HG03342 (cell line): ENCODE data around the gene CTIF.

Experiments used
- ATAC-seq: cut with Tn5 transposase; IDR thresholded peaks from one replicate; pipeline ENCODE4 v1.9.1; 2021; ENCODE audit warnings: mild to moderate bottlenecking, moderate library complexity; ENCODE audit not compliant: unreplicated experiment

CTIF gene

DNA sequence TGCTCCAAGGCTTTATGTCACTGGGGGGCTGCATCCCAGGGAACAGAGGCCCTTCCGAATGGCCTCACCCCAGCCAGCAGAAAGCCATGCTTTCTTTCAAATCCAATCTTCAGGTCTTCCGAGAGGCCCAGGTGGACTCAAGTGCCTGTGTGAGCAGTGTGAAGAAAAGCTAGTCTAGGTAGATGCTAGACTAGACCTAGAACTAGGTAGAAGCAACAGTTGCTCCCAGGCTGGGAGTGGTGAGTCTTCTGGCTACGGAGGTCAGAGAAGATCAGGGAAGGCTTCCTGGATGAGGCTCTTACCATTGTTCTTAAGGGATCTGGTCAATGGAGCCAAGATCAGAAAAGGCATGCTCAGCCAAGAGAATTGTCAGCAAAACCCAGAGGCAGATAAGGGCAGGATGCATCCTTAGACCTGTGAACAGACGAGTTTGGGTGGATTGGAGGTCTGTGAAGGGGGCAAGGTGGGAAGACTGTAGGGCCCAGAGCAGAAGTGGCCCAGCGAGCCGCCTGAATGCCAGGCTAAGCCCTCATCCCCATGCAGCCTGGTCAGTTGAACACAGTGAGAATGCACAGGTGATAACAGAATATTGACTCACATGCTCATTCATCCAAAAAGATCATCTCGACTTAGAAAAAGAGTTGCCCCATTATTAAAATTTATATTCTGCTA, 301.1 kb downstream of the CTIF start:
- no peak for ATAC-seq

DNA sequence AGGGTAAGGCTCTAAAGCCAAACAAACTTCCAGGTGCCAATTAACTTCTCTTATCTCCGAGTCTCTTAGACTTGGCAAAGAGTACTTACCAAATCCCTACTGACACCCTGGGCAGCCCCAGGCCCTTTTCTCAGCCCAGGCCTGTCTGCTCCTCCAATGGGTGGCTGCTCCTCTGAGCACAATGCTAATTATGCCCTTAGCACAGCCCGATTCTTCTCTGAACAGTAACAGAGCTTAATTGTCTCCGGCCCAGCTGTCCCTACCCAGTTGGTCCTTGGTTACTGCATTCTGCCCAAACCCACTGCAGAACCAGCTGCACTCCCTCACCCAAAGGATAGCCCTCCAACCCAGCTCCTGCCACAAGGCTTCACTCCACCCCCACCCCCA, 301.7 kb downstream of the CTIF start:
- no peak for ATAC-seq

DNA sequence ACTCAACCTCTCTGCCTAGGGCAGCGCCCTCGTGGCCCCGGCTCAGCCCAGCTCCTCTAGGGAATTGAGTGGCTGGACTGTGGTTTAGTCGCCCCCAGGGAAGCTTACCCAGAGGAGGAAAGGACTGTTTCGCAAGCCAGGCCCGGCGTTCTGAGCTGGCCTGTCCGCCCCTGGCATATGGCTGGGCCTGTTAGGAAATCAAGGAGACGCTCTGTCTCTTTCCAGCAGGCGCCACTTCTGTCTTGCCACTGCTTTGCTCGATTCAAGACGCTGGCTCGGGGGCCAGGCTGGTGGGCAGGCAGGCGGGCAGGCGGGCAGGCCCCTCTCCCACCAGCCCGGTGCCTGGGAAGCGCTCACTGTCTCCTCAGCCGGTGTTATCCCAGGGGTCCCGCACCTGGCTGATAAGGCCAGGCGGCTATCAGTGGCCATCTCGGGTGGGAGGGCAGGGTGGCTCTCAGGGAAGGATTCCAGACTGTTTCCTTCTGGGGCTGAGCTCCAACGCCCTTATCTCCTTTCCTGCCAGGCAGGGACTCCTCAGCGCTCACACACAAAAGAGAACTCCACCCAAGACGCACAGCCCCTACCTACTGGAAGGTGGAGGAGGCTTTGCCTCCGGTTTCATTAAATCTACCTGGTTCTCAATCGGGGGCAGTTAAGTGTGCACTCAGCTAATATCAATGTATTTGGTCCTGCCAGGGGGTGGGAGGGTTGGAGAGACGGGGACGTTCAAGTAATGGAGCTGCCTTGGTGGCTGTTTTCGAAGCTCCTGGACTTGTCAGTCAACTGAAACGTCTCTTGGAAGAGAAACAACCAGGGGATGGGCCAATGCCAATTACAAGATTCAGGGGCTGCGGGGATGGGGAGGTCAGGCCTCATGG, 302.8 kb downstream of the CTIF start:
- no peak for ATAC-seq

DNA sequence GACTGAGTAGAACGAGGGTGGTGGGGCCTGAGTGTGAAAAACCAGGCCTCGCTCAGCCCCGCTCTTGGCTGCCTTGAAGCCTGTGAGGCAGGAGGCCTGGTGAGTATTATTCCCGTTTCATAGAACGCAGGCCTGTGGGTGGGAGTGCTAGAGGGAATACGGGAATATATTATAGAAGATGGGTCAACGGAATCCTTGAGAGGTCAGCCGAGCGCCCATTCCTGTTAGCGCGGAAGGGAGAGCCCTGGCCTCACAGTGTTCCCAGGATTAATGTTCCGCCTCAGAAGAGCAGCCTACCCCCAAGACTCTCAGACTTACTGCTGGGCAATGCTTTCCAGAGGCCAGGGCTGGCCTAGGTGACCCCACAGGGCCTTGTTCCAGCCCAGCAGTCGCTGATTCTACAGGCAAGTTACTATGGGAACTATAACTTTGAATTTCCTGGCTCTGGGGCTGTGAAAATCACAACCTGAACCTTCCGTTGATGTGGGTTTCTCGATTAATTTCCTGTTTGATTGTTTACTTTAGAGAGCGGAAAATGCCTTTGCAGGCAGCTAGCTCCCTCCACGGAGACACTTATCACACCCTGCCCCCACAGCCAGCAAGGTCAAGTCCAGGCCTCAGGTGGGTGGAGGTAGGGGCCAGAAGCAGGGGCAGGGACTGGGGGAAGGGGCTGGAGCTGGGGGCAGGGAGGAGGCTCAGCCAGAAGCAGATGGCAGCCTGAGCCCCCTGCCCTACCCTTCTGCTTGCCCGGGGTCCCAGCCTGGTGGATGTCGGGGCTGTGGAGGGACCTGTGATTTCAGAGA, 303.6 kb downstream of the CTIF start:
- no peak for ATAC-seq

DNA sequence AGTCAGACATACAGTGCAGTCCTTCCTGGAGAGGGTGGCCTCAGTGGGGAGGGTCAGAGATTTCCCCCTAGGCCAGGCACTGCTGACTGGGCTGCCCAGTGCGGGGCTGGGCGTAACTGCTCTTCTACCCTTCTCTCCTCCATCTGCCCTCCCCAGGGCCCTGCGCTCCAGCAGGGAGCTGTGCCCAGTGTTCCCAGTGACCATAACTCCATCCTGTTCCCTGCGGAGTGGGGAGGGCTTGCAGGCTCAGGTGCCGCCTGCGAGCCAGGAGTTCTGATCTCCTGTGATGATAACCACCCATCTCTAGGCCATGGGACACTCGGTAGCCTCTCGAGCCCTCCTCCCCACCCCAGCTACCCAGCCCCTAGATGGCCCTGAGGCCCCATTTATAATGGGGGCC, 304.3 kb downstream of the CTIF start:
- no peak for ATAC-seq

DNA sequence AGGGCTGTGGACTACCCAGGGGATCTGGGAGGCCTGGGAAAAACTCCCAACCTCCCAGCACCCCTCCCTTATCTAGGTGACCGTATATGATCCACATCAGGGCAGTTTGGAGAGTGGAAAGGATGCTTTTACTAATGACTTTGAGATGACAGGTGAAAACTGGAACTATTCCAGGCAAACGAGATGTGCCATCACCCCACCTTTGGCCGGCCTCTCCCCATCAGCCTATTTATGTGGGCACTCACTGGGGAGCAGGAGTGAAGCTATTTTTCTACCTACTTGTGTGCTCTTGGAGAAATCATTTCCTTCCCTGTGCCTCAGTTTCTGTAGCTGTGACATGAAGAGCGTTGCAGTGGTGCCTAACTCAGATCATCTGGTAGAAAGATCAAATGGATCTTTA, 304.8 kb downstream of the CTIF start:
- ATAC-seq = no peak

DNA sequence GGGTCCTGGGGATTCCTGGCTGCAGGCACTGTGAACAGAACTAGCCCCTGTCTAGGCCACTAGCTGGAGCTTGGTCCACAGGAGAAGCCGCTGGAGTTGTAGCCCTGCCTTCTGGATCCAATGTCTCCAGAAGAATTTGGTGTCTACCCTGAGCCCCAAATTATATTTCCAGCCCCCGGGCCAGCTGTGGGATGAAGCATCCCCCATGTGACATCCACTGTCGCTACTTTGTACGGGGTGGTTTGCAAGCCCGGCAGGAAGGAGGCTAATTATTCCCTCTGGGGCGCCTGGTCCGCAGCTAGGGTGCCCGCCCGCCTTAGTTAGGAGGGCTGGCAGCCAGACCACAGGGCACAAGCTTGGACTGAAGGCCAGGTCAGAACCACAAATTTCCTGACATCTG, 305.4 kb downstream of the CTIF start:
- no peak for ATAC-seq

DNA sequence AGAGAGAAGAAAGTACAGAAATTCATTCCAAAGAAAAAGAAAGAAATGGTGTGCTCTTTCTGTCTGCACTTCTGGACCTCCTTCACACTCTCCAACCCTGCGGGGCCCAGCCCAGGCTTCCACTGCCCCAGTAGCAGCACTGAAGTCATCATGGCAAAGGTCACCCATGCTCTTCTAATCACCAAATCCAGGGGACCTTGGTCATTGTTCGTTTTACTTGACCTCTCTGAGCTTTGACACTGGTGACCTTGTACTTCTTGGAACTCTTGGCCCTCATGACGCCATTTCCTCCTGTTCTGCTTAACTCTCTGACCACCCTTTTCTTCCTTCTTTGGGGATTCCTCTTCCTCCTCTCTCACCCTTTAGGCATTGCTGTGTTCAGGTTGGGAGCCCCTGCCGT, 306.3 kb downstream of the CTIF start:
- ATAC-seq = no peak

DNA sequence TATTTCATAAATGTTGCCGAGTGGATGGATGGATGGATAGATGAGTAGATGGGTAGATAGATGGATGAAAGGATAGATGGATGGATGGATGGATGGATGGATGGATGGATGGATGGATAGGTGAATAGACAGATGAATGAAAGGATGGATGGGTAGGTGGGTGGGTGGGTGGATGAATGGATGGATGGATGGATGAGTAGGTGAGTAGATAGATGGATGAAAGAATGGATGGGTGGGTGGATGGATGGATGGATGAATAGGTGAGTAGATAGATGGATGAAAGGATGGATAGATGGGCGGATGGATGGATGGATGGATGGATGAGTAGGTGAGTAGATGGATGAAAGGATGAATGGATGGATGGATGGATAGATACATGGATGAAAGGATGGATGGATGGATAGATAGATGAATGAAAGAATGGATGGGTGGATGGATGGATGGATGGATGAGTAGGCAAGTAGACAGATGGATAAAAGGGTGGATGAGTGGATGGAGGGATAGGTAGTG, 307.6 kb downstream of the CTIF start:
- ATAC-seq = no peak

DNA sequence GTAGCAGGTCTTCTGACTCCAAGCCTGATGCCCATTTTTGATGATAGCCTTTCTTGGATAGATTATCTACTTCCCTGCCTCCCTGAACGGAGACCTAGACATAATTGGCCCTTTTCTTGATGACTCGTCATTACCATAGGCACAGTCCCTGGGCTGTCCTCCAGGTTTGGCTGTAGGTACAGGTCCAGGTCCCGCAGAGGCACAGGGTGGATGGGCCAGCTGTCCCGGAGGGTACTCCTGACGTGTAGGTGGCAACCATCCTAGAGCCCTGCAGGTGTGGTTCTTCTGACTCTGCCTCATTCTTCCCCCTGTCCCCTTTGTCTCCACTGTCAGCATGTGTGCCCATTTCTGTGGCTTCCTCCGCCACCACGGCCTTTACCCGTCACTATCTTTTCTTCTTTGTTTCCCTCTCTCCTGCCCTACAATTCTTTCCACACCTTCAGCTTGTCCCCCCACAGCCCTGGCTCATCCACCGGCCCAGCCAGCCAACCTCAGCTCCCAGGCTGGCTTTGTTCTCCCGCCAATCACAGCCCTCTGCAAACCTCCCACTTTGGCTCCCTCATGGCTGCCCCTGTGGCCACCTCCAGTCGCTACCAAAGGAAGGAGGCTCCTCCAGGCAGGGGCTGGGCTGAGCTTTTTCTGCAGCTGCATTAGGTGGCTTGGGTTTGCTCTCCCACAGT, 309.1 kb downstream of the CTIF start:
- ATAC-seq = no peak

DNA sequence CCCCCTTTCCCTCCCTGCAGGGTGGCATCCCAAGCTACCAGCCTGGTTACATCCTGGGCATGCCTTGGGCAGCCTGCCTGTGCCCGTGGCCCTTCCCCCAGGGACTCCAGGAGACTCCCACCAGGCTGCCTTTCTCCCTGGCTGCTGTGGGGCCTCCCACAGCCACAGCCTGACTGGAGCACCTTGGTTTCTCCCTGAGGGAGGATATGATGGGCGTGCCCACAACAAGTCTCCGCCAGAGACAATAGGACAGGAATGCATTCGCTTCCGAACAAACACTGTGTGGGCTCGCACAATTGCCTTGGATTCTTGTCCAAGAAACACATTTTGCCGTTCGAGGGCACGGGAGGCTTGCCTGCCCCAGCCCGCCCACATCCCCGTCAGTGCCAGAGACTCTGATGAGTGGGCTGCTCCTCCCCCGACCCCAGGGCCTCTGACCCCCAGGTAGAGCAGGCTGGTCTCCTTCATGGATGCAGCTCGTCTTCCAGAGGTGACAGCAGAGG, 309.9 kb downstream of the CTIF start:
- ATAC-seq = no peak

DNA sequence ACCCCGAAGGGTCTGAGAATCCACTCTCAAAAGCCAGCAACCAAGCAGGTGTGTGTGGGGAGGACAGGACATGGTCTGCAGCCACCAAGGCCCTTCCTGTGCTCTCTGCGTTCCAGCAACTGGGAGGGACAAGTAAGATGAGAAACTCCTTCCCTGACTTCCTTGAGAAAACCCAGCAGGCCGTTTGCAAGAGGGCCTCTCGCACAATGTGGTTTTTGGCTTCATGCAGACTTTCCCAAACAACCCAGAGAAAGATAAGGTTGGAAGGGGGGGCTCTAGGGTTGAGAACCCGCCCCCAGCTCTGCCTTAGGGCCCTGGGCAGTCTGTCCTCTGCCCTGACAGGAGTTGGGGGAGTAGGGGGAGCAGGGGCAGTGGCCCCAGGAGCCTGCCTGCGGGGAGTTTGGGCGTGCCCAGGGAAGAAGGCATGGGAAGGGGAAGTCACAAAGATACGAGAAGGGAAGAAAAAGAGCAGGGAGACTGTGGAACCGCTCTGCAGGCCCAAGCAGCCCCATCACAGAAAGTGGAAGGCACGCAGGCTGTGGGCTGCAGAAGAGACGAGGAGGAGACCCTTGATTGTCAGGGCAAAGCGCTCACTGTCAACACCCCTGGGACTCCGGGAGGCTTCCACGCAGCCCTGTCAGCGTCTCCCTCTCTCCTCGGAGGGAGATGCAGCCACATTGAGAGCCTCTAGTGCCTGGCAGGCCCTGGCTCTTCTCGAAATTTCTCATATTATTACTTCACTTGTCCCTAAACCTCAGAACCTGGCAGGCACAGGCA, 312.2 kb downstream of the CTIF start:
- ATAC-seq = no peak

DNA sequence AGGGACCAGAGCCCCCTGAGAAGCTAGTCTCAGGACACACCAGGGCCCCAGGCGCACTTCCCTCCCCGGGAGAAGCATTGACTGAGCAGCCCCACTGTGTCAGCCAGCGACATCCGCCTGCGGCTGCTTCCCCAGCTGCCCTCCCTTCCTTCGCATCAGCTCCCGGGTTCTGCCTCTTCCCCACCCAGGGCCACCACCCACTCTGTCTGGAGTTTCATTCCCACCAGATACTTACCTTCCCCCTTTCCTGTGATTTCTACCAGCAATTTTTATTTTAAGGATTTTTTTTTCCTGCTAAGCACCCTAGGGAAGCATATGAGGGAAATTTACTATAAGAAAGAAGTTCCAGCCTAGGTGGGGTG, 312.7 kb downstream of the CTIF start:
- no peak for ATAC-seq

DNA sequence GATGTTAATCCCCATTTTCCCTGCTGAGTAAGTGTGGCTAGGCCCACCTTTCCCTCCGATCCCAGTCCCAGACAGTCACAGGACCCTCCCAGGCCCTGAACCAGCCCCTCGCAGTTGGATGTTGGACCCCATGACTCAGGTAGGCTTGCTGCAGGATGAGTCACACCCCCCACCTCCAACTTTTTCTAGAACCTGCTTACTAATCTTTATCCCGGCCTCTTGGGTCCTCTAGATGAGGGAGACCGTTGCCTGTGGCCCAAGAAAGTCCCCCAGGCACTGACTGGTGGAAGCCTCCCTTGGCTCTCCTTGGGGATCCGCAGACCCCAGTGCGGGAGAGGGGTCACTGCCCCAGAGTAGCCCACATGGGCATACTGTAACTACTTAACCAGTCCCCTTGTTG, 313.5 kb downstream of the CTIF start:
- no peak for ATAC-seq

DNA sequence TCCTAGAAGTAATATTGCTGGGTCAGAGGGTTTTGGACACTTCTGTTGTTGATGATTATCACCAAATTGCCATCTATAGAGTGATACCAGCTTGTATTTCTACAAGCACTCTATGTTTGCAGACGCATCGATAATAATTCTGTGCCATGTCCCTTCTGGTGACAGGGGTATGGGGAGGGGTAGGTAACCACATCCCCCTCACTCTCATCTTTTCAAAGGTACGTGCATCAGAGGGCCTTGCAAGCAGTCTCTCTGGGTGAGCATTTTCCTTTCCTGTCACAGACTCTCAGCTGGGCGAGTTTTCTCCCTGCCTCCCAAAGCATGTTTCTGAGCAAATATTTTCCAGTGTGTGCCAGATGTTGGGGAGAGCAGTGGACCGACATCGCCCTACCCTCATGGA, 314.0 kb downstream of the CTIF start:
- ATAC-seq = no peak

DNA sequence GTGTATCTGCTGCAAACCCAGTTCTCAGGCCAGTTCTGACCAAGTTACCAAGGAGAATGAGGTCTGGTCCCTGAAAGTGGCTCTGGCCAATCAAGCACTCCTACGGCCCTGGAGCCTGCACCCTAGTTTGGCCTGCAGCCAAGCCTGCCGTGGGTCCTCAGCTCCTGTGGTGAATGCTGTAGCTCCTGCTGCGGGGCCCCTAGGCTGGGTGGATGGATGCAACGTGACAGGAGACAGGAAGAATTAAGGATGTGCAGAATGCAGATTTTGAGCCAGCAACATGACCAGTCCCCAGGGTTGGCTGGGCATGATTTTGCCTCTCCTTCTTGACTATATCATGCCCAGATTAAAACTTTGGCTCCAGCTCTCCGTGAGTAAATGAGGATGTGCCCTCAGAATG, 314.8 kb downstream of the CTIF start:
- ATAC-seq = no peak

DNA sequence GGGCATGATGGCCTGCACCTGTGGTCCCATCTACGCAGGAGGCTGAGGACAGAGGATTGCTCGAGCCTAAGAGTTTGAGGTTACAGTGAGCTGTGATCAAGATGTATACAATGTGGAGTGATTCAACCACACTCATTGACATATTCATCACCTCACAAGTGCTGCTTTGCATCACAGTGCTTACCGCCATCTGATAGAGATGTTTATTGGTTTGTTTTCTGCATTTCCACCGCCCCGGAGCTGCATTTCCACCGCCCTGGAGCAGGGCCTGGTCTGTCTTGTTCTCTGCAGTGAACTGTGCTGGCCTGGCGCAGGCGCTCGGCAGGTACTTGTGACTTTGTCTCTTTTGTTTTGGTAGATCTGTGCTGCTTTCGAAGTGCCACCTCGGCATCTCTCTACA, 315.9 kb downstream of the CTIF start:
- no peak for ATAC-seq

DNA sequence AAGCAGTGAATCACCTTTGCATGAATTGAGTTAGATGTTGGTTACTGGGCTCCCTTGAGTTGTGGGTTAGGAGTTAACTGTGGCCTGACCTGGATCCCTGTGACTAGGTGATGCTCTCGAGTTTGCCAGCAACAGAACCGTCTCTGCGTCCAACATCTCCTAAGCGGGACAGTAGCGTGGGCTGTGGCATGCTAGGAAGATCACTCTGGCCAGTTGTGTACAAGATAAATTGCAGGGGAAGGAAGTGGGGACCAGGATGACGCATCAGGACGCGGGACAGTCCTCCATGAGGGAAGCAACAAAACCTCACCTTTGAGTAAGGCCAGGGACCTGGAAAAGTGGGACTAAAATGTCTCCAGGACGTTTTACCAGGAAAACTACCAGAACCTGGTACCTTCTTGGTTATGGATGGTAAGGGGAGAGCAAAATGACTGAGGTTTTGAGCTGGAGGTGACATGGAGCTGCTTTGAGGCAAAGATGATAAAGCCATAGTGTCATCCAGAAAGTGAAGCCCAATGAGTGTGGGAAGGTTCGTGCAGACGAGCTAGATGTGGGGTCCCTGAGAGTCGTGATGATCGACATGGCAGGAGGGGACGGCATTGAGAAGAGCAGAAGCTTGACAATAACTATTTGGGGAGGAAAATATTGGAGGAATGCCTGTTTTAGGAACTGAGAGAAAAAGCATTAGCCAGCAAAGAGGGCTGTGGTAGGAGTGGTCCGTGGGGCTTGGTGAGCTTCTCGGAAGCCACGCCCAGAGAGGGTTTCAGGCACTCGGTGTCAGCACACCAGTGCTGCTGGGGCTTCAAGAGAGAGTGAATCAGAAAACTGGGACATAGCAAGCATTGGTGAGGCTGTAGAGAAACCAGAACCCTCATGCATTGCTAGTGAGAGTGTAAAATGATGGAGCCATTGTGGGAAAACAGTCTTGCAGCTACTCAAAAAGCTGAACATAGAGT, 316.9 kb downstream of the CTIF start:
- ATAC-seq = no peak
